Measurements from ENCODE around the gene CYP3A4.
"Not testable (repeated sequence)": the region's sequence is repeated elsewhere in the genome, so short reads cannot be mapped to it uniquely, and the experiment has no call there.

GRCh38 chr7:99795864-99796263 lies 11.9 kb upstream of the CYP3A4 start:
- not testable (repeated sequence) for TF ChIP-seq ATF3 (IDR thresholded peaks at IDR 0.05; ENCODE audit: insufficient read depth, low read depth, low read length); SIN3A (conservative IDR thresholded peaks at IDR 0.05 in 1 of 2, IDR thresholded peaks at IDR 0.05 in 1 of 2; ENCODE audit: low read depth in 1 of 2, low read length in 2 of 2); BRCA1 (IDR thresholded peaks at IDR 0.05; ENCODE audit: low read depth, low read length); MAFK (IDR thresholded peaks at IDR 0.05; ENCODE audit: low read depth, low read length); POLR2A (IDR thresholded peaks at IDR 0.05; ENCODE audit: control extremely low read depth in 1 of 2, low read depth in 2 of 2, low read length in 2 of 2); HDAC2 (IDR thresholded peaks at IDR 0.05; ENCODE audit: borderline replicate concordance in 1 of 2, low read depth in 2 of 2, low read length in 2 of 2)
- TF ChIP-seq, protein P1, sequence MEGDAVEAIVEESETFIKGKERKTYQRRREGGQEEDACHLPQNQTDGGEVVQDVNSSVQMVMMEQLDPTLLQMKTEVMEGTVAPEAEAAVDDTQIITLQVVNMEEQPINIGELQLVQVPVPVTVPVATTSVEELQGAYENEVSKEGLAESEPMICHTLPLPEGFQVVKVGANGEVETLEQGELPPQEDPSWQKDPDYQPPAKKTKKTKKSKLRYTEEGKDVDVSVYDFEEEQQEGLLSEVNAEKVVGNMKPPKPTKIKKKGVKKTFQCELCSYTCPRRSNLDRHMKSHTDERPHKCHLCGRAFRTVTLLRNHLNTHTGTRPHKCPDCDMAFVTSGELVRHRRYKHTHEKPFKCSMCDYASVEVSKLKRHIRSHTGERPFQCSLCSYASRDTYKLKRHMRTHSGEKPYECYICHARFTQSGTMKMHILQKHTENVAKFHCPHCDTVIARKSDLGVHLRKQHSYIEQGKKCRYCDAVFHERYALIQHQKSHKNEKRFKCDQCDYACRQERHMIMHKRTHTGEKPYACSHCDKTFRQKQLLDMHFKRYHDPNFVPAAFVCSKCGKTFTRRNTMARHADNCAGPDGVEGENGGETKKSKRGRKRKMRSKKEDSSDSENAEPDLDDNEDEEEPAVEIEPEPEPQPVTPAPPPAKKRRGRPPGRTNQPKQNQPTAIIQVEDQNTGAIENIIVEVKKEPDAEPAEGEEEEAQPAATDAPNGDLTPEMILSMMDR (IDR thresholded peaks at IDR 0.05; ENCODE audit: control extremely low read depth in 1 of 3, insufficient read depth in 1 of 3, low read depth in 1 of 3, low read length in 3 of 3) = not testable (repeated sequence)
